MCF 10A (cell line): Measurements from ENCODE around the gene GPR152. TPM values are rescaled to one million over a fixed set of nuclear protein-coding genes. Genes with fewer than 3 reads are reported as not detected.

Source experiments
- BruUV-seq: library from RNA; stranded (reverse); fragments of 400-500 nt; replicated peaks from 2 replicates; lab custom pipeline; 2021; lab: Mats Ljungman, UMichigan
- CTCF ChIA-PET: fragments of 300-600 bp; sonication (Branson Sonifier 250); formaldehyde crosslinking; extraction: SDS; loops from one replicate; lab custom pipeline; 2021; ENCODE audit warnings: antibody characterized with exemption, inconsistent platforms; lab: Yijun Ruan, JAX
- POLR2A ChIA-PET: fragments of 300-600, 350-650 bp; sonication (Branson Sonifier 250); formaldehyde crosslinking; extraction: SDS; loops from one replicate; lab custom pipeline; 2020; ENCODE audit warnings: antibody characterized with exemption, inconsistent platforms; lab: Yijun Ruan, JAX
- DNase-seq: peaks from one replicate; pipeline ENCODE4 v3.0.0-alpha.2; 2018; ENCODE audit not compliant: unreplicated experiment
- H3K27ac Mint-ChIP-seq: one replicate; pipeline ENCODE4 v1.8.0; 2022; ENCODE audit warnings: mild to moderate bottlenecking, low read depth, mixed read lengths; ENCODE audit not compliant: unreplicated experiment
- H3K27me3 Mint-ChIP-seq: one replicate; pipeline ENCODE4 v1.8.0; 2022; ENCODE audit warnings: mixed read lengths; ENCODE audit not compliant: insufficient read depth, unreplicated experiment
- H3K36me3 Mint-ChIP-seq: one replicate; pipeline ENCODE4 v1.8.0; 2022; ENCODE audit warnings: mild to moderate bottlenecking, moderate library complexity, mixed read lengths; ENCODE audit not compliant: insufficient read depth, unreplicated experiment
- H3K4me1 Mint-ChIP-seq: one replicate; pipeline ENCODE4 v1.8.0; 2022; ENCODE audit warnings: mixed read lengths; ENCODE audit not compliant: insufficient read depth, unreplicated experiment
- H3K4me3 Mint-ChIP-seq: one replicate; pipeline ENCODE4 v1.8.0; 2022; ENCODE audit warnings: mild to moderate bottlenecking, moderate library complexity, mixed read lengths; ENCODE audit not compliant: unreplicated experiment
- H3K9me3 Mint-ChIP-seq: one replicate; pipeline ENCODE4 v1.8.0; 2022; ENCODE audit warnings: mixed read lengths; ENCODE audit not compliant: unreplicated experiment
- CTCF ChIP-seq: fragments of 200-600 bp; IDR thresholded peaks from one replicate; pipeline ENCODE4 v1.8.0; 2022; ENCODE audit warnings: antibody characterized with exemption, mild to moderate bottlenecking; ENCODE audit not compliant: unreplicated experiment
- intact Hi-C: fragments of 100-400 bp; cut with micrococcal nuclease; formaldehyde crosslinking; loops from 2 replicates; pipeline ENCODE4 v1.14.1; 2022
- total RNA-seq: library from RNA; stranded (reverse); gene quantifications from 2 replicates; pipeline ENCODE4 v1.2.3, GENCODE V29; 2022

GPR152 gene
- total RNA-seq, 1 experiment from 2014 or later: not detected

GRCh38 chr11:67453816-67454732 is 1.5 kb upstream of the GPR152 start:
- no TSS peak for BruUV-seq
- no peak for TF ChIP-seq CTCF
- Mint-ChIP-seq H3K27me3 (no peaks in the 10 kb centered on the region), H3K4me3 (no peak overlapping the region), H3K4me1 (no peaks in the 10 kb centered on the region), H3K9me3 (no peaks in the 10 kb centered on the region), H3K36me3 (peaks cover 4% of the 10 kb centered on the region), H3K27ac (no peak overlapping the region)
- intact Hi-C loops: no loop called here
- ChIA-PET POLR2A (no interaction called here), CTCF (interaction anchor here (0.5 kb wide), 1 partner anchor 101 kb away, joined by 5 read pairs; the partner anchor contains the start of gene POLD4)
- no peak for DNase-seq

- POLR2A ChIA-PET: no interaction called here
- H3K4me3 Mint-ChIP-seq: no peak overlapping the region
- no peaks in the 10 kb centered on the region for H3K27me3 Mint-ChIP-seq
- H3K4me1 Mint-ChIP-seq: no peaks in the 10 kb centered on the region
- no peak overlapping the region for H3K27ac Mint-ChIP-seq
- CTCF ChIA-PET: no interaction called here
- peaks cover 4% of the 10 kb centered on the region for H3K36me3 Mint-ChIP-seq
- H3K9me3 Mint-ChIP-seq: no peaks in the 10 kb centered on the region
- no peak for TF ChIP-seq CTCF
- no TSS peak for BruUV-seq
- intact Hi-C loops: no loop called here
- DNase-seq: no peak
Observed at GRCh38 chr11:67451658-67451976, 912 bp downstream of the GPR152 start.

GRCh38 chr11:67450796-67451657 is 1.5 kb downstream of the GPR152 start:
- POLR2A ChIA-PET: interaction anchor here (0.7 kb wide), 1 partner anchor 23 kb away, joined by 3 read pairs; no protein-coding TSS in a partner anchor
- H3K36me3 Mint-ChIP-seq: peaks cover 4% of the 10 kb centered on the region
- no peak overlapping the region for H3K27ac Mint-ChIP-seq
- no peak for TF ChIP-seq CTCF
- DNase-seq: no peak
- H3K4me3 Mint-ChIP-seq: no peak overlapping the region
- intact Hi-C loops: no loop called here
- CTCF ChIA-PET: interaction anchor here (0.7 kb wide), 1 partner anchor 128 kb away, joined by 3 read pairs; no protein-coding TSS in a partner anchor
- no peaks in the 10 kb centered on the region for H3K9me3 Mint-ChIP-seq
- BruUV-seq: no TSS peak
- H3K4me1 Mint-ChIP-seq: no peaks in the 10 kb centered on the region
- H3K27me3 Mint-ChIP-seq: no peaks in the 10 kb centered on the region
